HG02885 (cell line): ENCODE results near the gene PDZD2.

Experiments used
- ATAC-seq: cut with Tn5 transposase; IDR thresholded peaks from one replicate; pipeline ENCODE4 v1.9.1; 2021; ENCODE audit warnings: mild to moderate bottlenecking; ENCODE audit not compliant: unreplicated experiment, poor library complexity

Gene PDZD2

GRCh38 chr5:31635446-31635845 lies 3.5 kb upstream of the PDZD2 start:
- no peak for ATAC-seq

DNA sequence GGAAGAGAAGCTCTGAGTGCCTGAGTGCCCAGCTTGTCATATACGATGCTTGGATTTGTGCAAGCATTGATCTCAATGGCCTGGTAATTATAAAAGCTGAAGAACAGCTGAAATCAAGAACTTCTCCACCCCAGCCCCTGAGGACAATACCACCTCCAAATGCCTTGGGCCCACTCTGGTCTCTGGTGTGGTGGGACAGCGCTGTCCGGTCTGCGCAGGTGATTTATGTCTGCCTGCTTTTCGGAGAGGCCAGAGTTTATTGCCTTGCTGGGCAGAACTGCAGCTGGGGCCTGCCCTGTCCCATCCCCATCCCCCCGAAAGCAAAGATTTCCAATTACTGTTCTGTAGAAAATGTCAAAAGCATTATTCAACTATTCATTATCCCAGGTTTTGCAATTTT lies 1.1 kb upstream of the PDZD2 start:
- ATAC-seq = no peak

GRCh38 chr5:31638345-31638744 lies 586 bp upstream of the PDZD2 start:
- ATAC-seq = peak; percentile 23

- ATAC-seq = peak; percentile 5
Observed at GRCh38 chr5:31639481-31640411, 815 bp downstream of the PDZD2 start.

- ATAC-seq = no peak
Observed at GRCh38 chr5:31640573-31640972, 1.6 kb downstream of the PDZD2 start.

GRCh38 chr5:31641059-31641458 lies 2.1 kb downstream of the PDZD2 start:
- ATAC-seq = no peak

DNA sequence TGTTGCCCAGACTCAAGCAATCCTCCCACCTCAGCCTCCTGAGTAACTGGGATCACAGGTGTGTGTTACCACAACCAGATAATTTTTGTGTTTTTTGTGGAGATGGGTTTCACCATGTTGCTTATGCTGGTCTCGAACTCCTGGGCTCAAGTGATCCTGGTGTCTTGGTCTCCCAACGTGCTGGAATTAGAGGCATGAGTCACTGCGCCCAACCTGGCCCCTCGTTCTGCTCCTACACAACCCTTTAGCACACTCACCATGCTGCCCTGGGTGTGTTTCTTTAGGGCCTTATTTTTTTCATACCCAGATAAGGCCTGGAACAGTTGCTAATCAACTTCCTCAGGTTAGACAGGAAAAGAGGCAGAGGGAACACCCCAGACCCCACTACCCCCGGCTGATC lies 2.6 kb downstream of the PDZD2 start:
- ATAC-seq = no peak

DNA sequence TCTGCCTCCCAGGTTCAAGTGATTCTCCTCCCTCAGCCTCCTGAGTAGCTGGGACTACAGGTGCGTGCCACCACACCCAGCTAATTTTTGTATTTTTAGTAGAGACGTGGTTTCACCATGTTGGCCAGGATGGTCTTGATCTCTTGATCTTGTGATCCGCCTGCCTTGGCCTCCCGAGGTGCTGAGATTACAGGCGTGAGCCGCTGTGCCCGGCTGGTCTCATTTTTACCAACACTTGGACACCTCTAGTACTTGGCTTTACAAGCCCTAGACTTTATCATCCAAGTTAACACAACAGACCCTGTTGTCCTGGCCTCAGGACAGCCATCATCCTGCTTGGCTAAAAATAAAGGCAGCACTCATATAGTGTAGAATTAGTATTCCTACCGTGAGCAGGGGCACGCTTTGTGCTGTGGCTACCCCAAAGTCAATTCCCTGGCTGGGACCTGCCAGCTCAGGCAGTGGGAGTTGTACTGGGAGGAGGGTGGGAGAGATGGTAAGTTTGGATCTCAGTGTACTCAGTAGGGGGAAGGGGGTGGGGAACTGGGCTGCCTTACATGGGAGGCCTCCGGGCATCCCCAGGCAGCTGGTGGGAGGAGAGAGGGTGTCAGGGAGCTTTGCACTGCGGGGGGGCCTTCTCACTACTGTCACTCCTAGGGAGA lies 6.6 kb downstream of the PDZD2 start:
- ATAC-seq = no peak

DNA sequence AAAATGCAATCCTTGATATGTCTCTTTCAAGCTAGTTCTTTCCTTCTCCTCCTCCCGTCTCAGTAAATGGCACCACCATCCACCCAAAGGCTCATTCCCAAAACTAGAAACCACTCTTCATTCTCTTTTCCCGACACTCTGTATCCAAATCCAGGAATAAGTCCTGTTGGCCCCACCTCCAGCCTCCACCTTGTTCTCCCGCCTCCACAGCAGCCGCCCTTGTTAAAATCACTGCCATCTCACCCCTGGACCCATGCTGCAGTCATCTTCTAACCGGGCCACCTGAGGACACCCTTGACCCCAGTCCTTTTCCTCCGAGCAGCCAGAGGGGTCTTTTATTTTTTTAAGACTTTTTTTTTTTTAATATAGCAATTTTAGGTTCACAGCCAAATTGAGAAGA lies 9.4 kb downstream of the PDZD2 start:
- no peak for ATAC-seq

DNA sequence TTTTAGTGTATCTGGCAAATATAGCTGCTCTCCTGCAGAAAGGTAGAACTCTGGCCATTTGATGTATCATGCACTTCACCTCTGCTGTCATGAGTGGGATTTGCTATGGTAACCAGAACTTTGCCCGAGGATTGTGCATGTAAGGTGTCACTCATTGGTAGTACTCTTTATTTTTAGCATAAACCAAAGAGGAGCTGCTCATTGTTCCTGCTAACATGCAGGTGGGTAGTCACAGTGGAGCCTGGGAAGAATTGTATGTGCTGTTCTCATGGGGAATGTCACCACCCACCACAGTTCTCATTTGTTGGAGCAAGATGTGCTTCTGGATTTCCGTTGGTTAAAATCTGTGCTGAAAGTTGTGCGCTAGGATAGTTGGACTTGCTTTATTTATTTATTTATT lies 12.3 kb downstream of the PDZD2 start:
- no peak for ATAC-seq

- no peak for ATAC-seq
Observed at GRCh38 chr5:31655491-31655890, 16.6 kb downstream of the PDZD2 start.

GRCh38 chr5:31656806-31657205 lies 17.9 kb downstream of the PDZD2 start:
- no peak for ATAC-seq

- ATAC-seq = no peak
Observed at GRCh38 chr5:31657315-31657979, 18.5 kb downstream of the PDZD2 start.

GRCh38 chr5:31661257-31661656 lies 22.3 kb downstream of the PDZD2 start:
- no peak for ATAC-seq

GRCh38 chr5:31663519-31663918 lies 24.6 kb downstream of the PDZD2 start:
- no peak for ATAC-seq

- peak; percentile 59 for ATAC-seq
Observed at GRCh38 chr5:31664566-31664965, 25.6 kb downstream of the PDZD2 start.

- ATAC-seq = no peak
Observed at GRCh38 chr5:31671339-31671741, 32.4 kb downstream of the PDZD2 start.

DNA sequence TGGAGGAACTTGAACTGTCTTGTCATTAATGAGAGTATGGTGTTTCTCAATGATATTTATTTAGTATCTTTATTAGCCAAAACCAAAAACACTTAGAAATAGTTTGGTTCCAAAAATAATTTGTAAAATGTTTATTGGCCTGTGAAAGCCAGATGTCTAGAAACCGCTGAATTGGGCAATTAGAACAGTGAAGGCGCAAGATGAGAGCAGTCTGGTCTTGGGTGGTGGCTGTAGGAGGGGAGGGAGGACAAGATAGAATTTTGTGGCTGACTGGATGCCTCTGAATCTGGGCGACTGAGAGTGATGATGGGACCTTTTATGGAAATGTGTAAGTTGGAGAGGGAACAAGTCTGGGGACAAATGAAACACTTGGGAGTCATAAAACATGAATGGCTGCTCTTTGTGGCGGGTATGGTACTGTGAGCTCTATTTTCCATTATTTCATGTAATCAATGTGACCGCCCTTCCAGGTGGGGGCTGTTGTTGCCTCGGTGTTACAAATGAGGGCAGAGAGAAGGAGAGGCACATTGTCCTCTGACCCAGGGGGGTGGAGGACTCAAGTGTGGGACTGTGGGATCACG lies 35.5 kb downstream of the PDZD2 start:
- no peak for ATAC-seq

DNA sequence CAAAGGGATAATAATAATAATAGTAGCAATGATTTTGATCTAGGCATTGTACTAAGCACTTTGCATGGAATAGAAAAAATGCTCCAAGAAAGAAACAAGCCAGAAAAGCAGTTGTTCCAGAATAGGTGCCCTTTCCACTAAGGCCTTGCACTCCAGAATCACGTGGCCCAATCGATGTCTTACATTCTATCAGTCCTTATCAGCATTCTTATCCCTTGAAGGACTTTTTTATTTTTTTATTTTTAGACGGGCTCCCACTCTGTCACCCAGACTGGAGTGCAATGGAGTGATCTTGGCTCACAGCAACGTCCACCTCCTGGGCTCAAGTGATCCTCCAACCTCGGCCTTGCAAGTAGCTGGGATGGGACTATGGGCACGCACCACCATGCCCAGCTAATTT lies 36.5 kb downstream of the PDZD2 start:
- ATAC-seq = no peak

DNA sequence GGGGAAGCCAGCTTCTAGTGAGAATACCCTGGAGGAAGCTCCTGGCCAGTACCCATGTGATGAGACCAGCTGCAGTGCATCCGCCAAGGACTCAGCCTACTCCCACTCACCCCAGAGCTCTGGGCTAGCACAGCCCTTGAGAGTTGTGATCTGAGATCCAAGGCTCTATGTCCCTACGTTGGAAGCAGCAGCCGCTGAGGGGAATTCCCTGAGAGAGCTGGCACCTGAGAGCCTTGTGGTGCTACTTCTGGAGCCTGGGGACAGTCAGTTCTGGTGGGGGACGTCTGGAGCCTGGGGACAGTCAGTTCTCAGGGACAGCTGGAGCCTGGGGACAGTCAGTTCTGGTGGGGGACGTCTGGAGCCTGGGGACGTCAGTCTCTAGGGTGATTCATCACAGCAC lies 39.2 kb downstream of the PDZD2 start:
- ATAC-seq = no peak

DNA sequence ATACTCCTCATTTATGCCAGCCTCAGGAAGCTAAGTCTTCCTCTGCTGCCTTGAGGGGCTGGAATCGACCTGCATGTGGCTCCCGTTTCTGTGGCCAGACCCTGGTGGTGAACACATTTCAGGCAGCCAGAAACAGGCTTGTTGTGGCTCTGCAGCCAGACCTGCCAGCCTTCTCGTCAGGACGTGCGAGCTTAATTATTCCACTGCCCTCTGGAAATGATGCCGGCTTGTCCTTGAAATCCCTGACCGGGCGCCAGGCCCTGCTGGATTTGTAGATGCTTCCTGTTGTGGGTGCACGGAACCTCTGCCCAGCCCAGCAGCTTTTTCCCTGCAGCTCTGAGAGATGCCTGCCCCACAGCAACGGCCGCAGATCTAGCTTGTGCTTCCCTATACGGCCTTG lies 41.6 kb downstream of the PDZD2 start:
- ATAC-seq = no peak
